ENCODE results near the gene RFX8. TPM values are rescaled to one million over a fixed set of nuclear protein-coding genes. Genes with fewer than 3 reads are reported as not detected.

The RFX8 gene
- total RNA-seq, 1 donor from 2014 or later: not detected

DNA sequence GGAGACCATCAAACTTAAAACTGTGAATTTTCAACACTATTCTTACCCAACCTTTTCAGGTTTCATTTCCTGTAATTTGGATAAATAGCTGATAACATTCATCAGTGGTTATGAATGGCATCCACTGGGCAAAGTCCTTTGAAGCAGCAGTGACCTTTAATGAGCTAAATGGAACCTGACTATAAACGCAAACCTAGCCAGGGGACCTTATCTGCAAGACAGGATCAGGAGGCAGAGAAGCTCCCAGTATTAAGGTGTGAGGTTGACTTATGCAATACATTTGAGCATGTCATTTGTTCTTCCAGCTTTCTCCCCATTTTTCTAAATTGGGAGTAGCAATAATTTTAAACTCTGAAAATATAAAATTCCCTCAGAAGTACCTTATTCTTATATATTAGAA is 126.0 kb downstream of the RFX8 start:
- TF ChIP-seq, protein P1, sequence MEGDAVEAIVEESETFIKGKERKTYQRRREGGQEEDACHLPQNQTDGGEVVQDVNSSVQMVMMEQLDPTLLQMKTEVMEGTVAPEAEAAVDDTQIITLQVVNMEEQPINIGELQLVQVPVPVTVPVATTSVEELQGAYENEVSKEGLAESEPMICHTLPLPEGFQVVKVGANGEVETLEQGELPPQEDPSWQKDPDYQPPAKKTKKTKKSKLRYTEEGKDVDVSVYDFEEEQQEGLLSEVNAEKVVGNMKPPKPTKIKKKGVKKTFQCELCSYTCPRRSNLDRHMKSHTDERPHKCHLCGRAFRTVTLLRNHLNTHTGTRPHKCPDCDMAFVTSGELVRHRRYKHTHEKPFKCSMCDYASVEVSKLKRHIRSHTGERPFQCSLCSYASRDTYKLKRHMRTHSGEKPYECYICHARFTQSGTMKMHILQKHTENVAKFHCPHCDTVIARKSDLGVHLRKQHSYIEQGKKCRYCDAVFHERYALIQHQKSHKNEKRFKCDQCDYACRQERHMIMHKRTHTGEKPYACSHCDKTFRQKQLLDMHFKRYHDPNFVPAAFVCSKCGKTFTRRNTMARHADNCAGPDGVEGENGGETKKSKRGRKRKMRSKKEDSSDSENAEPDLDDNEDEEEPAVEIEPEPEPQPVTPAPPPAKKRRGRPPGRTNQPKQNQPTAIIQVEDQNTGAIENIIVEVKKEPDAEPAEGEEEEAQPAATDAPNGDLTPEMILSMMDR (IDR thresholded peaks at IDR 0.05; ENCODE audit: unreplicated experiment): no peak
- Mint-ChIP-seq H3K27ac (no peak overlapping the region), H3K4me3 (ENCODE audit: low read depth) (no peak overlapping the region), H3K4me1 (ENCODE audit: low read depth) (no peaks in the 10 kb centered on the region), H3K27me3 (no peaks in the 10 kb centered on the region), H3K36me3 (ENCODE audit: insufficient read depth) (no peaks in the 10 kb centered on the region), H3K9me3 (ENCODE audit: low read depth) (no peaks in the 10 kb centered on the region)
- no peak for DNase-seq (ENCODE audit: low spot score, unreplicated experiment)

Other genes with a start within 250 kb of the RFX8 start
- 73.6 and 74.8 TPM in 2 replicates for gene CNOT11, start 222.2 kb downstream of the RFX8 start, total RNA-seq
- 51.2 and 51.5 TPM in 2 replicates for gene RNF149, start 166.4 kb downstream of the RFX8 start, total RNA-seq
- gene CREG2, start 87.6 kb downstream of the RFX8 start, total RNA-seq: 0.65 and 1.3 TPM in 2 replicates
- gene MAP4K4, start 222.6 kb upstream of the RFX8 start, total RNA-seq: 171 and 184 TPM in 2 replicates

Measured in progenitor cell of endocrine pancreas (in vitro differentiated cells).